ENCODE results near the gene DEUP1.

DEUP1 gene

DNA sequence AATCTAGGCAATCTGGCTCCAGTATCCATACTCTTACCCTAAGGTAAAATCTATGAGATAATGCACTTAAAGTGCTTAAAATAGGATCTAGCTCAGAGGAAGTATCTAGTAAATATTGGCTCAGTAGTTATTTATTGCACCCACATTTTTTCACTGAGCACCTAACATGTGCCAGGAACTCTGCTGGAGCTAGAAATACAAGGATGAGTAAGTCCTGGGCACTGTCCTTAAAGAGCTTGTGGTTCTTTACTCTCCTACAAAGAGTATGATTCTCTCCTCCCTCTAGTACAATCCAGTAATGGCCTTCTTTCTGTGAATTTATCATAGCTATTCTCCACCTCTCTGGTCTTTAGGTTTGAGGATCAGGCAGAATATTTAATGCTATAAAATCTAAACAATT lies 59.2 kb downstream of the DEUP1 start:
- no peak for DNase-seq (ENCODE audit: low read depth)
- in situ Hi-C loops (cut with HindIII; ENCODE audit: low sequenced_read_pairs): no loop called here
- TF ChIP-seq, protein P1, sequence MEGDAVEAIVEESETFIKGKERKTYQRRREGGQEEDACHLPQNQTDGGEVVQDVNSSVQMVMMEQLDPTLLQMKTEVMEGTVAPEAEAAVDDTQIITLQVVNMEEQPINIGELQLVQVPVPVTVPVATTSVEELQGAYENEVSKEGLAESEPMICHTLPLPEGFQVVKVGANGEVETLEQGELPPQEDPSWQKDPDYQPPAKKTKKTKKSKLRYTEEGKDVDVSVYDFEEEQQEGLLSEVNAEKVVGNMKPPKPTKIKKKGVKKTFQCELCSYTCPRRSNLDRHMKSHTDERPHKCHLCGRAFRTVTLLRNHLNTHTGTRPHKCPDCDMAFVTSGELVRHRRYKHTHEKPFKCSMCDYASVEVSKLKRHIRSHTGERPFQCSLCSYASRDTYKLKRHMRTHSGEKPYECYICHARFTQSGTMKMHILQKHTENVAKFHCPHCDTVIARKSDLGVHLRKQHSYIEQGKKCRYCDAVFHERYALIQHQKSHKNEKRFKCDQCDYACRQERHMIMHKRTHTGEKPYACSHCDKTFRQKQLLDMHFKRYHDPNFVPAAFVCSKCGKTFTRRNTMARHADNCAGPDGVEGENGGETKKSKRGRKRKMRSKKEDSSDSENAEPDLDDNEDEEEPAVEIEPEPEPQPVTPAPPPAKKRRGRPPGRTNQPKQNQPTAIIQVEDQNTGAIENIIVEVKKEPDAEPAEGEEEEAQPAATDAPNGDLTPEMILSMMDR (IDR thresholded peaks at IDR 0.05; ENCODE audit: low read depth, low read length, missing control alignments): no peak

DNA sequence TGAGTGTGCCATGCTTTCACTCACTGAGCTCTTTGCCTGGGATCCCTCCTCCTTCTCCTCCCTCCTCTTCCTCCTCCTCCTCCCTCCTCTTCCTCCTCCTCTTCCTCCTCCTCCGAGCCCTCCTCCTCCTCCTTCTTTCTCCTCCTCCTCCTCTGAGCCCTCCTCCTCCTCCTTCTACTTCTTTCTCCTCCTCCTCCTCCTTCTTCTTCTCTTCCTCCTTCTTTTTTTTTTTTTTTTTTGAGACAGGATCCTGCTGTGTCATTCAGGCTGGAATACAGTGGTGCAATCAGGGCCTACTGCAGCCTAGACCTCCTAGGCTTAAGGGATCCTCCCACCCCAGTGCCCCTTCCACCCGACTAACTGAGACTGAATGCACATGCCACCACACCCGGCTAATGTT lies 62.3 kb downstream of the DEUP1 start:
- H3K4me3 ChIP-seq (ENCODE audit: low read depth, low read length): no peak overlapping the region
- TF ChIP-seq, protein P1 (IDR thresholded peaks at IDR 0.05; ENCODE audit: low read depth, low read length, missing control alignments): no peak
- in situ Hi-C loops (cut with HindIII; ENCODE audit: low sequenced_read_pairs): no loop called here
- no peak for DNase-seq (ENCODE audit: low read depth)

More for the DNA sequence above, 59.2 kb downstream of the DEUP1 start:
- no peak overlapping the region for H3K4me3 ChIP-seq (ENCODE audit: low read depth, low read length)

DNA sequence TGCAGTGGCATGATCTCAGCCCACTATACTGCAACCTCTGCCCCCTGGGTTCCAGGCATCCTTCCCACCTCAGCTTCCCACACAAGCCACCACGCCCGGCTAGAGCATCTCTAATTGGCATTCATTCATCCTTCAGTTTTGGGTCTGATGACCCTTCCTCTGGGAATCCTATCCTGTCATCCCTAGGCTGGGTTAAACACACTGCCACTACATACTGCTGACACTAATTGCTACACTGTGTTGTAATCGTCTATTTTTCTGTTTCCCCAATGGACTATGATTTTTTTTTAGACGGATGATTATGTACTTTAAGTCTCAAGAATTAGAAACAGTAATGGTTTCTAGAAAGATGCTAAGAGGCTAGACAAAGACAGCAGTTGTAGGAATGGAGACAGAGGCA lies 62.8 kb downstream of the DEUP1 start:
- DNase-seq (ENCODE audit: low read depth): no peak
- in situ Hi-C loops (cut with HindIII; ENCODE audit: low sequenced_read_pairs): no loop called here
- no peak overlapping the region for H3K4me3 ChIP-seq (ENCODE audit: low read depth, low read length)
- TF ChIP-seq, protein P1 (IDR thresholded peaks at IDR 0.05; ENCODE audit: low read depth, low read length, missing control alignments): no peak

DNA sequence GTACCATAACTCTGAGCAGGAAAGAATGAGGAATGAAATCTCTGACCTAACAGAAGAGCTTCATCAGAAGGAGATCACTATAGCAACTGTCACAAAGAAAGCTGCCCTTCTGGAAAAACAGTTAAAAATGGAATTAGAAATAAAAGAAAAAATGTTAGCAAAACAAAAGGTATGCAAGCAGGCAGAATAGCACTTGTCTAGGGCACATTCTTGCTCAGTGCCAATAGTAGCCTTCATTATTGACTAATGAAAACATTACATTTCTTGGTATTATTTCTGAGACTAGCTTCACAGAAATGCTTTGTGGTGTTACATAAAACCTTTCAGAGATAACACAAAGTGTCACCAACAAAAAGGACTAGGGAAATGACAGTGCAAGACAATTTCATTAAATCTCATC lies 63.9 kb downstream of the DEUP1 start:
- TF ChIP-seq, protein P1 (IDR thresholded peaks at IDR 0.05; ENCODE audit: low read depth, low read length, missing control alignments): no peak
- H3K4me3 ChIP-seq (ENCODE audit: low read depth, low read length): no peak overlapping the region
- no peak for DNase-seq (ENCODE audit: low read depth)
- in situ Hi-C loops (cut with HindIII; ENCODE audit: low sequenced_read_pairs): no loop called here

DNA sequence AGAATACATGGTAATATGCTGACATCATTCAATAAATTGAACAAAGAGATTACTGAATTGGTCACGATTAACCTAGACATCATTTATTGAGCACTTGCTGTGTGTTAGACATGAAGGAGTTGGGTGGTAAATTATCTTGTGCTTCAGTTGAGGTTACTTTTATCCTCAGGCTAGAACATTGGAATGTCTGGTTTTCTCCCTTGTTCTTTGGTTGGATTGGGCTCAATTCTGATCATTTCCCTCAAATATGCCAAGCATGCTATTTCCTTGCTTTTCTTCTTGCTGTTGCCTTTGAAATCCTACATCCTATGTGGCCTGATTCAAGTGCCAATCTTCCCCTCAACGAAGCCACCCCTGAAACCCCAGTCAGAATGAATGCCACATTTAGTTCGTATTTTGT lies 65.8 kb downstream of the DEUP1 start:
- in situ Hi-C loops (cut with HindIII; ENCODE audit: low sequenced_read_pairs): no loop called here
- TF ChIP-seq, protein P1 (IDR thresholded peaks at IDR 0.05; ENCODE audit: low read depth, low read length, missing control alignments): no peak
- peak; percentile 78 for DNase-seq (ENCODE audit: low read depth)
- no peak overlapping the region for H3K4me3 ChIP-seq (ENCODE audit: low read depth, low read length)

DNA sequence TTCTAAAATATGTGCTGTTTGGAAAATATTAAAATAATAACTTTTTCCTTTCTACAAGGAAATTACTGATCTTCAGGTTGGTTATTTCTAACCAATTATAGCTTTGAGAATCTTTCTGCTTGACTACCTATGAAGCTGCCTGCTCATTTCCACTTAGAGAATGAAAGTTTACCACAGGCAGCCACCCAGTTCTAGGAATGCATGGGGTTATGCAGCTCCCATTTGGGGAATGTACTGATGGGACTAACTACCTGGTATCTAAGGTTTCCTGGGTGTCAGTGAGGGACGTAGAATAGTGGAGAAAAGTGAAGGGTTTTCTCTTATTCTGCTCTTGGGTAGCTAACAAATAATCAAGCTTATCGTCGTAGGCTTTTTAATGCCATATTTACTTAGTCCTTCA lies 73.4 kb downstream of the DEUP1 start:
- DNase-seq (ENCODE audit: low read depth): no peak
- H3K4me3 ChIP-seq (ENCODE audit: low read depth, low read length): no peak overlapping the region
- TF ChIP-seq, protein P1 (IDR thresholded peaks at IDR 0.05; ENCODE audit: low read depth, low read length, missing control alignments): no peak
- in situ Hi-C loops (cut with HindIII; ENCODE audit: low sequenced_read_pairs): no loop called here
